Measurements from ENCODE around the gene PARD6A. TPM values are rescaled to one million over a fixed set of nuclear protein-coding genes. Genes with fewer than 3 reads are reported as not detected.

PARD6A gene
- total and polyA plus RNA-seq, 2 of the 4 experiments (the other 2 are of a cell fraction) = 0.36 to 0.55 TPM

DNA sequence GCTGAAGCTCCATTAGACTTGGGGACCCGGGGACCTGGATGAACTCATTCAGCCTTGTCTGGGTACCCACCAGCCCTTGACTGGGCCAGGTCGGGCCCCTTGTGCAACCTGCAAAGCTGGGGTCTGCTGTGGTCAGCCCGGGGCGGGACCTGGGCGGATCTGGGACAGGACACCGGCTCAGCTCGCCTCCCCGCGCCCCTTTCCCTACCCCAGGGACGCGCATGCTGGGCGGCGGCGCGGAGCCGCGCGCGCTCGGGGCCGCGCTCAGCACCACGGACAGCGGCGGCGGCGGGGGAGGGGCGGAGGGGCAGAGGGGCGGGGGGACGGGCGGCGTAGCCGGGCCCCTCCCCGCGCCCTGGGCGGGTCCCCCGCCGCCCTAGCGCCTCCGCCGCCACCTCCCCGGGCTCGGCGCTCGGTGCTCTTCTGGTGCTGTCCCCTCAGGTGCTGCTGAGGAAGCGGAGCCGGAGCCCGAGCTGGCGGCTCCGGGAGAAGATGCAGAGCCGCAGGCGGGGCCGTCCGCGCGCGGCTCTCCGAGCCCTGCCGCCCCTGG lies 8.1 kb upstream of the PARD6A start:
- CTCF ChIA-PET = no interaction called here
- DNase-seq (no peak), ATAC-seq (ENCODE audit: low read depth) (peak; percentile 73)
- H2BK20ac ChIP-seq (ENCODE audit: low read depth, low read length) = no peak overlapping the region
- no peak overlapping the region for H2BK5ac ChIP-seq (ENCODE audit: low read depth, low read length, poor library complexity, severe bottlenecking)
- peak overlapping the region; percentile 51 for H3K4me3 ChIP-seq (ENCODE audit: insufficient read depth, low read depth, low read length)
- no peak overlapping the region for H3K14ac ChIP-seq (replicated peaks; ENCODE audit: low read depth, low read length)
- H3K23ac ChIP-seq (ENCODE audit: low read depth, low read length) = no peak overlapping the region
- H4K91ac ChIP-seq (ENCODE audit: insufficient read depth, low read depth, low read length) = no peak overlapping the region
- no peak overlapping the region for H4K8ac ChIP-seq (ENCODE audit: low read depth in 2 of 2, low read length in 2 of 2)
- H3K9me1 ChIP-seq (ENCODE audit: insufficient read depth, low read length) = peaks cover 3% of the 10 kb centered on the region; the same call in 1 of the 2 replicates
- intact Hi-C loops (cut with micrococcal nuclease) = no loop called here
- H4K20me1 ChIP-seq (ENCODE audit: insufficient read depth, low read length) = peaks cover 9% of the 10 kb centered on the region
- WGBS, 2 experiments (ENCODE audit: extremely low coverage in 2 of 2, insufficient read length in 1 of 2) = 1% methylated on average over 25 of the region's 59 CpGs; no CpG with 5 or more reads in 1 of the 2 experiments
- no peak for TF ChIP-seq RCOR1 (IDR thresholded peaks at IDR 0.05; ENCODE audit: insufficient replicate concordance, low read length)
- TF ChIP-seq RFX5 (IDR thresholded peaks at IDR 0.05; ENCODE audit: low read depth, low read length) = no peak
- no peak for TF ChIP-seq NFE2L2 (IDR thresholded peaks at IDR 0.05; ENCODE audit: low read depth, low read length)
- TF ChIP-seq CEBPB (IDR thresholded peaks at IDR 0.05; ENCODE audit: low read depth, low read length) = no peak
- TF ChIP-seq, protein P1, sequence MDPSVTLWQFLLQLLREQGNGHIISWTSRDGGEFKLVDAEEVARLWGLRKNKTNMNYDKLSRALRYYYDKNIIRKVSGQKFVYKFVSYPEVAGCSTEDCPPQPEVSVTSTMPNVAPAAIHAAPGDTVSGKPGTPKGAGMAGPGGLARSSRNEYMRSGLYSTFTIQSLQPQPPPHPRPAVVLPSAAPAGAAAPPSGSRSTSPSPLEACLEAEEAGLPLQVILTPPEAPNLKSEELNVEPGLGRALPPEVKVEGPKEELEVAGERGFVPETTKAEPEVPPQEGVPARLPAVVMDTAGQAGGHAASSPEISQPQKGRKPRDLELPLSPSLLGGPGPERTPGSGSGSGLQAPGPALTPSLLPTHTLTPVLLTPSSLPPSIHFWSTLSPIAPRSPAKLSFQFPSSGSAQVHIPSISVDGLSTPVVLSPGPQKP (IDR thresholded peaks at IDR 0.05; ENCODE audit: borderline replicate concordance, low read depth, low read length) = no peak
- no peak for TF ChIP-seq POLR2A (IDR thresholded peaks at IDR 0.05; ENCODE audit: low read depth, low read length)
- TF ChIP-seq MAFK (IDR thresholded peaks at IDR 0.05; ENCODE audit: low read depth, low read length) = no peak
- TF ChIP-seq, protein P2, sequence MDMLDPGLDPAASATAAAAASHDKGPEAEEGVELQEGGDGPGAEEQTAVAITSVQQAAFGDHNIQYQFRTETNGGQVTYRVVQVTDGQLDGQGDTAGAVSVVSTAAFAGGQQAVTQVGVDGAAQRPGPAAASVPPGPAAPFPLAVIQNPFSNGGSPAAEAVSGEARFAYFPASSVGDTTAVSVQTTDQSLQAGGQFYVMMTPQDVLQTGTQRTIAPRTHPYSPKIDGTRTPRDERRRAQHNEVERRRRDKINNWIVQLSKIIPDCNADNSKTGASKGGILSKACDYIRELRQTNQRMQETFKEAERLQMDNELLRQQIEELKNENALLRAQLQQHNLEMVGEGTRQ (IDR thresholded peaks at IDR 0.05; ENCODE audit: low read depth, low read length) = no peak
- TF ChIP-seq FOS (IDR thresholded peaks at IDR 0.05; ENCODE audit: low read depth, low read length) = no peak
- TF ChIP-seq RAD21 (IDR thresholded peaks at IDR 0.05; ENCODE audit: low read length) = no peak
- TF ChIP-seq MAZ (IDR thresholded peaks at IDR 0.05; ENCODE audit: borderline replicate concordance, low read depth, low read length) = no peak
- no peak for TF ChIP-seq SMC3 (IDR thresholded peaks at IDR 0.05; ENCODE audit: low read depth, low read length)
- TF ChIP-seq MXI1 (IDR thresholded peaks at IDR 0.05; ENCODE audit: borderline replicate concordance, low read depth, low read length) = no peak
- H3K27me3 ChIP-seq (ENCODE audit: control insufficient read depth, insufficient read depth, low read length) = peaks cover 47% of the 10 kb centered on the region
- H2AK9ac ChIP-seq (replicated peaks; ENCODE audit: low read depth, low read length, poor library complexity) = peak overlapping the region; percentile 37
- POLR2A ChIA-PET (ENCODE audit: unreplicated experiment) = no interaction called here
- no peak overlapping the region for H2AK5ac ChIP-seq (ENCODE audit: low read depth, low read length)
- no peaks in the 10 kb centered on the region for H3K36me3 ChIP-seq (ENCODE audit: control insufficient read depth, insufficient read depth, low read length)
- peaks cover 4% of the 10 kb centered on the region; the same call in 1 of the 2 replicates for H3K4me1 ChIP-seq (ENCODE audit: control insufficient read depth, insufficient read depth, low read length)
- in situ Hi-C loops (cut with MboI; ENCODE audit: low sequenced_read_pairs) = no loop called here
- peak overlapping the region; percentile 7; the same call in 1 of the 2 replicates for H3K4me2 ChIP-seq (ENCODE audit: low read depth, low read length)
- H3K56ac ChIP-seq (ENCODE audit: extremely low read depth, insufficient read depth, low read length) = no peak overlapping the region
- dilution Hi-C loops (cut with HindIII; ENCODE audit: low sequenced_read_pairs, unreplicated experiment) = no loop called here
- H3K9me3 ChIP-seq (ENCODE audit: control insufficient read depth, insufficient read depth, low read length) = no peaks in the 10 kb centered on the region
- no peak overlapping the region for H4K5ac ChIP-seq (ENCODE audit: low read depth, low read length)
- no TSS peak for BruUV-seq (replicated peaks)
- H2BK15ac ChIP-seq (ENCODE audit: low read depth, low read length) = no peak overlapping the region
- no peaks in the 10 kb centered on the region for H3K79me1 ChIP-seq (ENCODE audit: low read depth in 1 of 2, low read length in 2 of 2)
- H3K9ac ChIP-seq (ENCODE audit: low read depth, low read length) = no peak overlapping the region
- H2BK120ac ChIP-seq (ENCODE audit: low read depth, low read length) = no peak overlapping the region
- peak overlapping the region; percentile 67 for H2AFZ ChIP-seq (replicated peaks; ENCODE audit: low read length, poor library complexity)
- H3K18ac ChIP-seq (ENCODE audit: low read depth, low read length) = no peak overlapping the region
- no peak overlapping the region for H3K4ac ChIP-seq (ENCODE audit: low read depth, low read length)
- H3K27ac ChIP-seq (ENCODE audit: insufficient read depth, low read length) = no peak overlapping the region

Measured in IMR-90 (cell line).